Neural progenitor cell (in vitro differentiated cells): Measurements from ENCODE around the gene TKFC.

Source experiments
- CTCF ChIP-seq: fragments of 200-600 bp; sonication (generic); IDR thresholded peaks from 2 replicates; pipeline ENCODE4 v1.5.1; 2017; ENCODE audit warnings: antibody characterized with exemption, mild to moderate bottlenecking
- EZH2 ChIP-seq: fragments of 200-600 bp; sonication (generic); IDR thresholded peaks from 2 replicates; pipeline ENCODE4 v1.6.1; 2017; ENCODE audit warnings: antibody characterized with exemption, mild to moderate bottlenecking, moderate library complexity

DNA sequence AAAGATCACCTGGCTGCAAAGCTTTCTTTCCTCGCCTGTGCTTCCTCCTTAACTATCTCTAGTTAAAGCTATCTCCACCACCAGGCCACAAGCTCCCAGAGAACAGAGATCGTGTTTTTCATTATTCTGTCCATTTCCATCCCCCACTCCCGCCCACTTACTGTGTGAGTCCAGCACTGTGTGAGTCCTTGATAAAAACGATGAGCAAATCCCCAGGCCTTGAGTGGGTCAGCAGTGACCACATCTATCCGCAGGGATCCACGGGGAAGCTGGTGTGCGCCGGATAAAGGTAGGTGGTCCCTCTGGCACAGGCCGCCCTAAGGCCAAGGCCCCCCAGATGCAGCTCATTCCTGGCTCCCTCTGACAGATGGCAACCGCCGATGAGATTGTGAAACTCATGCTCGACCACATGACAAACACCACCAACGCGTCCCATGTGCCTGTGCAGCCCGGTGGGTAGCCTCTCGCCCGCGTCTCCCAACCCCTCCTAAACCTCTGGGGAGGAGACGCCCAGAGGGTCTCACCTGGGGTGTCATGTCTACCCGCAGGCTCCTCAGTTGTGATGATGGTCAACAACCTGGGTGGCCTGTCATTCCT is 9.3 kb downstream of the TKFC start:
- TF ChIP-seq EZH2, result no peak
- no peak for TF ChIP-seq CTCF
